HepG2 (cell line): ENCODE results near the gene ANKRD12. TPM values are rescaled to one million over a fixed set of nuclear protein-coding genes. Genes with fewer than 3 reads are reported as not detected.

Source experiments
- ATF1 ChIP-seq: IDR thresholded peaks from 2 replicates; pipeline ENCODE4 v1.6.1; 2016; ENCODE audit warnings: mild to moderate bottlenecking, control low read depth
- ATF7-NPFF ChIP-seq: sonication (generic); formaldehyde crosslinking; IDR thresholded peaks from 2 replicates; pipeline ENCODE4 v1.8.1; 2023; ENCODE audit warnings: mild to moderate bottlenecking, low read depth, missing genetic modification reagents, moderate library complexity
- BRCA1 ChIP-seq: sonication (generic); formaldehyde crosslinking; IDR thresholded peaks from 2 replicates; pipeline ENCODE4 v1.4.0; 2020; ENCODE audit warnings: missing genetic modification reagents
- CHCHD3 ChIP-seq: sonication (generic); formaldehyde crosslinking; IDR thresholded peaks from 2 replicates; pipeline ENCODE4 v1.8.0; 2022; ENCODE audit warnings: mild to moderate bottlenecking, missing genetic modification reagents, moderate library complexity
- ELF1 ChIP-seq: sonication (generic); formaldehyde crosslinking; IDR thresholded peaks from 2 replicates; pipeline ENCODE4 v1.4.0; 2020; ENCODE audit warnings: missing genetic modification reagents
- HDAC2 ChIP-seq: sonication (generic); formaldehyde crosslinking; IDR thresholded peaks from 2 replicates; pipeline ENCODE4 v1.4.0; 2020; ENCODE audit warnings: missing genetic modification reagents
- HOXA7 ChIP-seq: sonication (generic); formaldehyde crosslinking; IDR thresholded peaks from 2 replicates; pipeline ENCODE4 v1.8.1; 2022; ENCODE audit warnings: mild to moderate bottlenecking, missing genetic modification reagents, moderate library complexity
- MLLT10 ChIP-seq: sonication (generic); formaldehyde crosslinking; IDR thresholded peaks from 2 replicates; pipeline ENCODE4 v1.4.0; 2020; ENCODE audit warnings: missing genetic modification reagents
- NR3C1 ChIP-seq: sonication (generic); formaldehyde crosslinking; IDR thresholded peaks from 2 replicates; pipeline ENCODE4 v1.4.0; 2020; ENCODE audit warnings: missing genetic modification reagents
- SNAI1 ChIP-seq: sonication (generic); formaldehyde crosslinking; IDR thresholded peaks from 2 replicates; pipeline ENCODE4 v1.5.0; 2020; ENCODE audit warnings: mild to moderate bottlenecking, missing genetic modification reagents, borderline replicate concordance
- SP1 ChIP-seq, 2 experiments: fragments of 450-650 bp in 1 of 2; sonication (generic) in 1 of 2; formaldehyde crosslinking in 1 of 2; IDR thresholded peaks; 2 replicates each; pipeline versions ENCODE4 v1.4.0 to v1.6.1; 2016 to 2020; ENCODE audit warnings: missing genetic modification reagents in 1 of 2
- ZBTB25 ChIP-seq: IDR thresholded peaks from 2 replicates; pipeline ENCODE4 v1.6.1; 2018; ENCODE audit warnings: missing genetic modification reagents
- ZBTB42 ChIP-seq: sonication (generic); formaldehyde crosslinking; IDR thresholded peaks from 2 replicates; pipeline ENCODE4 v1.5.0; 2020; ENCODE audit warnings: mild to moderate bottlenecking, missing genetic modification reagents
- ZFYVE20 ChIP-seq: sonication (generic); formaldehyde crosslinking; IDR thresholded peaks from 2 replicates; pipeline ENCODE4 v1.8.0; 2023; ENCODE audit warnings: low read depth, mild to moderate bottlenecking, moderate library complexity, missing genetic modification reagents, borderline replicate concordance
- ZNF264 ChIP-seq: sonication (generic); formaldehyde crosslinking; IDR thresholded peaks from 2 replicates; pipeline ENCODE4 v1.4.0; 2020; ENCODE audit warnings: missing genetic modification reagents
- ZNF318 ChIP-seq: sonication (generic); formaldehyde crosslinking; IDR thresholded peaks from 2 replicates; pipeline ENCODE4 v1.4.0; 2020; ENCODE audit warnings: mild to moderate bottlenecking, missing genetic modification reagents
- ZNF670 ChIP-seq: sonication (generic); formaldehyde crosslinking; IDR thresholded peaks from 2 replicates; pipeline ENCODE4 v1.8.0; 2022; ENCODE audit warnings: mild to moderate bottlenecking, missing genetic modification reagents, borderline replicate concordance
- ZSCAN12 ChIP-seq: sonication (generic); formaldehyde crosslinking; IDR thresholded peaks from 2 replicates; pipeline ENCODE4 v1.9.0; 2021; ENCODE audit warnings: mild to moderate bottlenecking, missing genetic modification reagents
- polyA plus RNA-seq, 8 experiments: library from polyadenylated mRNA; depleted of rRNA in 3 of 8; stranded (reverse) in 7 of 8; unstranded in 1 of 8; fragments of >200 nt; fragmentation: Illumina TruSeq in 4 of 8; extraction: Trizol in 4 of 8; gene quantifications; 2 replicates each; pipeline versions ENCODE4 v1.2.1 to v1.2.3, GENCODE V29; 2011 to 2016; ENCODE audit warnings: low read depth in 4 of 8, missing spikeins in 1 of 8, mixed read lengths in 1 of 8; ENCODE audit not compliant: insufficient read depth in 1 of 8
- total RNA-seq, 5 experiments: library from RNA; depleted of rRNA; stranded (reverse); fragments of >200 nt; fragmentation: Illumina TruSeq; extraction: Trizol; gene quantifications; 2 replicates each; pipeline ENCODE4 v1.2.3, GENCODE V29; 2016; ENCODE audit warnings: low read depth in 1 of 5

ANKRD12 gene
- total and polyA plus RNA-seq, 2 of the 13 experiments (the other 11 are each of a cell fraction or from before 2014, with no cell fraction given) = 6.0 to 23.2 TPM

- peak; percentile 77; the same call in 1 of the 2 replicates for TF ChIP-seq ZNF318 (CRISPR knock-in tag)
- no peak for TF ChIP-seq ZFYVE20
- TF ChIP-seq ZNF264 (CRISPR knock-in tag) = peak; percentile 7; the same call in 1 of the 2 replicates
- TF ChIP-seq ZSCAN12 (CRISPR knock-in tag) = no peak
- TF ChIP-seq BRCA1 (CRISPR knock-in tag) = no peak
- TF ChIP-seq NR3C1 (CRISPR knock-in tag) = no peak
- no peak for TF ChIP-seq ZNF670
- TF ChIP-seq HDAC2 (CRISPR knock-in tag) = 0 out of 2 replicates have a peak, but pooled peaks have one; percentile 14
- no peak for TF ChIP-seq CHCHD3
- TF ChIP-seq ATF1 (CRISPR knock-in tag) = no peak
- TF ChIP-seq MLLT10 = no peak
- TF ChIP-seq ATF7-NPFF = peak; percentile 87; the same call in 1 of the 2 replicates
- TF ChIP-seq ZBTB42 = no peak
- TF ChIP-seq SP1 (IDR thresholded peaks at IDR 0.05) = no peak
- TF ChIP-seq SP1 (CRISPR knock-in tag; IDR thresholded peaks at IDR 0.05) = peak; percentile 82
- TF ChIP-seq HOXA7 (CRISPR knock-in tag) = no peak
- TF ChIP-seq ZBTB25 (CRISPR knock-in tag) = peak; percentile 18; the same call in 1 of the 2 replicates
- peak; percentile 90; the same call in 1 of the 2 replicates for TF ChIP-seq SNAI1 (CRISPR knock-in tag)
- TF ChIP-seq ELF1 (CRISPR knock-in tag) = no peak; the same call in 1 of the 2 replicates
Observed at GRCh38 chr18:9102508-9103375, 33.8 kb upstream of the ANKRD12 start, which contains the start of gene NDUFV2 (continued).
